K562 (cell line): ENCODE results near the gene HOXC5. TPM values are rescaled to one million over a fixed set of nuclear protein-coding genes. Genes with fewer than 3 reads are reported as not detected.

Source experiments
- ARID3B ChIP-seq: fragments of 250-450 bp; sonication (Bioruptor Pico); IDR thresholded peaks from 2 replicates; pipeline ENCODE4 v1.4.0; 2020; ENCODE audit warnings: borderline replicate concordance
- DACH1 ChIP-seq: fragments of 450-650 bp; IDR thresholded peaks from 2 replicates; pipeline ENCODE4 v1.6.1; 2018; ENCODE audit not compliant: partially characterized antibody
- ELF4 ChIP-seq: fragments of 450-650 bp; formaldehyde crosslinking; IDR thresholded peaks from 2 replicates; pipeline ENCODE4 v1.4.0; 2022; ENCODE audit warnings: missing genetic modification characterization
- ETV5 ChIP-seq: sonication (generic); formaldehyde crosslinking; IDR thresholded peaks from 2 replicates; pipeline ENCODE4 v1.4.0; 2020; ENCODE audit warnings: low read depth, mild to moderate bottlenecking, missing genetic modification reagents
- GATAD2A ChIP-seq: fragments of 450-650 bp; IDR thresholded peaks from 2 replicates; pipeline ENCODE4 v1.6.1; 2017
- MEIS2 ChIP-seq: fragments of 450-650 bp; IDR thresholded peaks from 2 replicates; pipeline ENCODE4 v1.6.1; 2014; ENCODE audit warnings: mild to moderate bottlenecking; ENCODE audit not compliant: partially characterized antibody
- MYC ChIP-seq, 2 experiments: fragments of 250-450 bp in 1 of 2; sonication (Bioruptor Pico) in 1 of 2; IDR thresholded peaks; 2 replicates each; pipeline versions ENCODE4 v1.5.1 to v1.6.1; 2012 to 2021; ENCODE audit warnings: low read depth in 2 of 2, borderline replicate concordance in 1 of 2, improper control_type of control experiment in 1 of 2, low read length in 1 of 2, mild to moderate bottlenecking in 1 of 2, moderate library complexity in 1 of 2
- NELFE ChIP-seq: IDR thresholded peaks from 2 replicates; pipeline ENCODE4 v1.6.1; 2011; ENCODE audit warnings: mild to moderate bottlenecking; ENCODE audit not compliant: insufficient read depth, insufficient read length
- PRPF4 ChIP-seq: fragments of 200-400 bp; formaldehyde crosslinking; IDR thresholded peaks from one replicate; pipeline ENCODE4 v1.6.1; 2017; ENCODE audit warnings: low read length, low read depth, mild to moderate bottlenecking; ENCODE audit not compliant: insufficient read depth, poor library complexity, severe bottlenecking
- RFX7 ChIP-seq: fragments of 250-450 bp; sonication (Bioruptor Pico); IDR thresholded peaks from 2 replicates; pipeline ENCODE4 v1.5.1; 2021; ENCODE audit warnings: mild to moderate bottlenecking
- SMARCA5 ChIP-seq: fragments of 450-650 bp; IDR thresholded peaks from 2 replicates; pipeline ENCODE4 v1.6.1; 2016
- SNIP1 ChIP-seq: fragments of 450-650 bp; IDR thresholded peaks from 2 replicates; pipeline ENCODE4 v1.7.1; 2017; ENCODE audit warnings: low read depth, mild to moderate bottlenecking
- SNRNP70 ChIP-seq: fragments of 200-400 bp; formaldehyde crosslinking; optimal IDR thresholded peaks from 2 replicates; pipeline ENCODE3; 2017; ENCODE audit warnings: low read depth, low read length
- ZNF124 ChIP-seq: sonication (generic); formaldehyde crosslinking; IDR thresholded peaks from 2 replicates; pipeline ENCODE4 v1.8.1; 2022; ENCODE audit warnings: missing genetic modification reagents
- ZNF324 ChIP-seq: fragments of 250-450 bp; sonication (Bioruptor Pico); IDR thresholded peaks from 2 replicates; pipeline ENCODE4 v1.4.0; 2020; ENCODE audit warnings: mild to moderate bottlenecking
- ZNF76 ChIP-seq: fragments of 250-450 bp; sonication (Bioruptor Pico); IDR thresholded peaks from 2 replicates; pipeline ENCODE4 v1.4.0; 2020; ENCODE audit warnings: mild to moderate bottlenecking, moderate library complexity, borderline replicate concordance
- polyA plus RNA-seq, 8 experiments: library from polyadenylated mRNA; depleted of rRNA in 4 of 8; stranded (reverse) in 5 of 8; unstranded in 3 of 8; fragments of >200 nt; fragmentation: Nextera tagmentation in 2 of 8; fragmentation: Illumina TruSeq in 1 of 8; extraction: Ambion mirVana in 2 of 8; extraction: Trizol in 1 of 8; gene quantifications; 2 replicates each; pipeline versions ENCODE4 v1.2.1 to v1.2.3, GENCODE V29; 2011 to 2014; ENCODE audit warnings: inconsistent platforms in 1 of 8, missing spikeins in 1 of 8
- total RNA-seq, 7 experiments: library from RNA; depleted of rRNA in 6 of 7; stranded (reverse); fragments of >200 nt in 6 of 7; fragmentation: Illumina TruSeq in 2 of 7; extraction: Trizol in 2 of 7; gene quantifications; 2 replicates each; pipeline versions ENCODE4 v1.2.1 to v1.2.3, GENCODE V29; 2011 to 2021; ENCODE audit warnings: low replicate concordance in 1 of 7
- TF ChIP-seq, protein P1 (sequence below), 2 experiments: IDR thresholded peaks in 1 of 2; conservative IDR thresholded peaks in 1 of 2; 2 replicates each; pipeline ENCODE4 v1.6.1; 2016; ENCODE audit warnings: low read depth in 2 of 2, mild to moderate bottlenecking in 1 of 2, missing compliant biosample characterization in 1 of 2, missing genetic modification characterization in 1 of 2, moderate library complexity in 1 of 2
- TF ChIP-seq, protein P2 (sequence below): sonication (generic); formaldehyde crosslinking; IDR thresholded peaks from 2 replicates; pipeline ENCODE4 v1.8.1; 2023; ENCODE audit warnings: mild to moderate bottlenecking, missing genetic modification reagents, moderate library complexity
- TF ChIP-seq, protein P3 (sequence below): fragments of 250-450 bp; sonication (Bioruptor Pico); IDR thresholded peaks from 2 replicates; pipeline ENCODE4 v1.4.0; 2020; ENCODE audit warnings: mild to moderate bottlenecking, moderate library complexity, borderline replicate concordance

Gene HOXC5
- total and polyA plus RNA-seq, 9 of the 15 experiments (the other 6 are each of a cell fraction or from before 2014, with no cell fraction given), result 0.10 to 0.44 (median 0.18) TPM; not detected in 4

- TF ChIP-seq, protein P1, sequence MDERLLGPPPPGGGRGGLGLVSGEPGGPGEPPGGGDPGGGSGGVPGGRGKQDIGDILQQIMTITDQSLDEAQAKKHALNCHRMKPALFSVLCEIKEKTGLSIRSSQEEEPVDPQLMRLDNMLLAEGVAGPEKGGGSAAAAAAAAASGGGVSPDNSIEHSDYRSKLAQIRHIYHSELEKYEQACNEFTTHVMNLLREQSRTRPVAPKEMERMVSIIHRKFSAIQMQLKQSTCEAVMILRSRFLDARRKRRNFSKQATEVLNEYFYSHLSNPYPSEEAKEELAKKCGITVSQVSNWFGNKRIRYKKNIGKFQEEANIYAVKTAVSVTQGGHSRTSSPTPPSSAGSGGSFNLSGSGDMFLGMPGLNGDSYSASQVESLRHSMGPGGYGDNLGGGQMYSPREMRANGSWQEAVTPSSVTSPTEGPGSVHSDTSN (CRISPR knock-in tag; IDR thresholded peaks at IDR 0.05; ENCODE audit: low read depth), result no peak
- TF ChIP-seq, protein P1 (tag; conservative IDR thresholded peaks at IDR 0.05; ENCODE audit: low read depth), result peak; percentile 73
- TF ChIP-seq SMARCA5 (peak; percentile 49; the same call in 1 of the 2 replicates), MEIS2 (no peak), DACH1 (no peak), ARID3B (CRISPR knock-in tag) (no peak), MYC (IDR thresholded peaks at IDR 0.05; ENCODE audit: low read depth, low read length) (0 out of 2 replicates have a peak, but pooled peaks have one; percentile 8), MYC (CRISPR knock-in tag; IDR thresholded peaks at IDR 0.05; ENCODE audit: borderline replicate concordance, low read depth) (no peak), PRPF4 (no peak), ZNF124 (no peak), ELF4 (CRISPR knock-in tag) (no peak), ZNF324 (CRISPR knock-in tag) (no peak), RFX7 (no peak), SNIP1 (no peak), ZNF76 (CRISPR knock-in tag) (no peak), ETV5 (CRISPR knock-in tag) (no peak), SNRNP70 (no peak), NELFE (no peak), GATAD2A (no peak)
- TF ChIP-seq, protein P2, sequence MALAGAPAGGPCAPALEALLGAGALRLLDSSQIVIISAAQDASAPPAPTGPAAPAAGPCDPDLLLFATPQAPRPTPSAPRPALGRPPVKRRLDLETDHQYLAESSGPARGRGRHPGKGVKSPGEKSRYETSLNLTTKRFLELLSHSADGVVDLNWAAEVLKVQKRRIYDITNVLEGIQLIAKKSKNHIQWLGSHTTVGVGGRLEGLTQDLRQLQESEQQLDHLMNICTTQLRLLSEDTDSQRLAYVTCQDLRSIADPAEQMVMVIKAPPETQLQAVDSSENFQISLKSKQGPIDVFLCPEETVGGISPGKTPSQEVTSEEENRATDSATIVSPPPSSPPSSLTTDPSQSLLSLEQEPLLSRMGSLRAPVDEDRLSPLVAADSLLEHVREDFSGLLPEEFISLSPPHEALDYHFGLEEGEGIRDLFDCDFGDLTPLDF (CRISPR knock-in tag), result no peak
- TF ChIP-seq, protein P3, sequence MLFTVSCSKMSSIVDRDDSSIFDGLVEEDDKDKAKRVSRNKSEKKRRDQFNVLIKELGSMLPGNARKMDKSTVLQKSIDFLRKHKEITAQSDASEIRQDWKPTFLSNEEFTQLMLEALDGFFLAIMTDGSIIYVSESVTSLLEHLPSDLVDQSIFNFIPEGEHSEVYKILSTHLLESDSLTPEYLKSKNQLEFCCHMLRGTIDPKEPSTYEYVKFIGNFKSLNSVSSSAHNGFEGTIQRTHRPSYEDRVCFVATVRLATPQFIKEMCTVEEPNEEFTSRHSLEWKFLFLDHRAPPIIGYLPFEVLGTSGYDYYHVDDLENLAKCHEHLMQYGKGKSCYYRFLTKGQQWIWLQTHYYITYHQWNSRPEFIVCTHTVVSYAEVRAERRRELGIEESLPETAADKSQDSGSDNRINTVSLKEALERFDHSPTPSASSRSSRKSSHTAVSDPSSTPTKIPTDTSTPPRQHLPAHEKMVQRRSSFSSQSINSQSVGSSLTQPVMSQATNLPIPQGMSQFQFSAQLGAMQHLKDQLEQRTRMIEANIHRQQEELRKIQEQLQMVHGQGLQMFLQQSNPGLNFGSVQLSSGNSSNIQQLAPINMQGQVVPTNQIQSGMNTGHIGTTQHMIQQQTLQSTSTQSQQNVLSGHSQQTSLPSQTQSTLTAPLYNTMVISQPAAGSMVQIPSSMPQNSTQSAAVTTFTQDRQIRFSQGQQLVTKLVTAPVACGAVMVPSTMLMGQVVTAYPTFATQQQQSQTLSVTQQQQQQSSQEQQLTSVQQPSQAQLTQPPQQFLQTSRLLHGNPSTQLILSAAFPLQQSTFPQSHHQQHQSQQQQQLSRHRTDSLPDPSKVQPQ (CRISPR knock-in tag), result no peak
Observed at GRCh38 chr12:54017027-54017788, 15.6 kb upstream of the HOXC5 start (continued).
